Spleen (tissue), 7 donors: ENCODE results near the gene SURF2.

Experiments
- POLR2A ChIP-seq, 3 donors: fragments of 450-650 bp; IDR thresholded peaks; one replicate each; pipeline ENCODE4 v1.5.1; 2017; ENCODE audit warnings: antibody characterized with exemption in 3 of 3, mild to moderate bottlenecking in 1 of 3
- POLR2AphosphoS5 ChIP-seq, 3 donors: sonication (generic); formaldehyde crosslinking; IDR thresholded peaks; one replicate each; pipeline ENCODE4 v1.5.1; 2017; ENCODE audit warnings: antibody characterized with exemption in 3 of 3
- TF ChIP-seq, protein P1 (sequence below), 11 experiments: fragments of 200-600 bp in 7 of 11; fragments of 450-650 bp in 4 of 11; sonication (generic) in 4 of 11; IDR thresholded peaks in 8 of 11; conservative IDR thresholded peaks in 3 of 11; 1 replicate in 7 of 11; 2 replicates in 4 of 11; pipeline versions ENCODE4 v1.4.0 to v1.8.0; 2016 to 2021; ENCODE audit warnings: antibody characterized with exemption in 11 of 11, inconsistent platforms in 4 of 11, mild to moderate bottlenecking in 1 of 11
- donor health status: DM: no; HTN: no; CAD: no; lungs with moderate emphysema.
- donor health status: DM: no; HTN: no; CAD: no.
- donor health status: DM: no; HTN: no; CAD: no.

DNA sequence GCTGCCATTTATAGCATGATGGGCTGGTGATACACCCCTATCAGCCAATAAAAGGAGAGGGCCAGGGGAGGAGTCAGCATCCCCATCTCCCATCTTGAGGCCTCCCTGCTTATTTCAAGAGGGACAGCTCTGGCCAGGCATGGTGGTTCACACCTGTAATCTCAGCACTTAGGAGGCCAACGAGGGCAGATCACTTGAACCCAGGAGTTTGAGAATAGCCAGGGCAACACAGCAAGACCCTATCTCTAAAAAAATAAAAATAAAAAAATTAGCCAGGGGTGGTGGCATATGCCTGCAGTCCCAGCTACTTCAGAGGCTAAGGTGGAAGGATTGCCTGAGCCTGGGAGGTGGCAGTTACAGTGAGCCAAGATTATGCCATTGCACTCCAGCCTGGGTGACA, 51.7 kb downstream of the SURF2 start:
- TF ChIP-seq, protein P1, sequence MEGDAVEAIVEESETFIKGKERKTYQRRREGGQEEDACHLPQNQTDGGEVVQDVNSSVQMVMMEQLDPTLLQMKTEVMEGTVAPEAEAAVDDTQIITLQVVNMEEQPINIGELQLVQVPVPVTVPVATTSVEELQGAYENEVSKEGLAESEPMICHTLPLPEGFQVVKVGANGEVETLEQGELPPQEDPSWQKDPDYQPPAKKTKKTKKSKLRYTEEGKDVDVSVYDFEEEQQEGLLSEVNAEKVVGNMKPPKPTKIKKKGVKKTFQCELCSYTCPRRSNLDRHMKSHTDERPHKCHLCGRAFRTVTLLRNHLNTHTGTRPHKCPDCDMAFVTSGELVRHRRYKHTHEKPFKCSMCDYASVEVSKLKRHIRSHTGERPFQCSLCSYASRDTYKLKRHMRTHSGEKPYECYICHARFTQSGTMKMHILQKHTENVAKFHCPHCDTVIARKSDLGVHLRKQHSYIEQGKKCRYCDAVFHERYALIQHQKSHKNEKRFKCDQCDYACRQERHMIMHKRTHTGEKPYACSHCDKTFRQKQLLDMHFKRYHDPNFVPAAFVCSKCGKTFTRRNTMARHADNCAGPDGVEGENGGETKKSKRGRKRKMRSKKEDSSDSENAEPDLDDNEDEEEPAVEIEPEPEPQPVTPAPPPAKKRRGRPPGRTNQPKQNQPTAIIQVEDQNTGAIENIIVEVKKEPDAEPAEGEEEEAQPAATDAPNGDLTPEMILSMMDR (IDR thresholded peaks at IDR 0.05 in 8 of 11, conservative IDR thresholded peaks at IDR 0.05 in 3 of 11) = no peak
- TF ChIP-seq POLR2AphosphoS5 (IDR thresholded peaks at IDR 0.05) = no peak
- no peak for TF ChIP-seq POLR2A (IDR thresholded peaks at IDR 0.05)
